OCI-LY3 (cell line): ENCODE measurements around the gene EMILIN2.
A peak's percentile ranks its signal among the peaks of the same experiment; 100 is the strongest.

Experiments used
- H2AFZ ChIP-seq: fragments of 200-600, 300-600 bp; shearing (Covaris generic); 2 replicates; pipeline ENCODE4 v1.6.0; 2014; ENCODE audit warnings: antibody characterized with exemption, low read depth, low read length
- H3K27ac ChIP-seq: fragments of 200-600, 300-600 bp; sonication (generic); 2 replicates; pipeline ENCODE4 v1.5.1; 2014; ENCODE audit warnings: mild to moderate bottlenecking, low read length, moderate library complexity, mixed read lengths
- H3K27me3 ChIP-seq: fragments of 200-600, 300-600 bp; sonication (generic); 2 replicates; pipeline ENCODE4 v1.6.1; 2014; ENCODE audit warnings: low read depth, low read length, mixed read lengths
- H3K36me3 ChIP-seq: fragments of 200-600, 300-600 bp; sonication (generic); replicated peaks from 2 replicates; pipeline ENCODE3; 2014; ENCODE audit warnings: low read depth, low read length, mixed read lengths
- H3K4me1 ChIP-seq: fragments of 300-600, 200-600 bp; sonication (generic); 2 replicates; pipeline ENCODE4 v1.6.1; 2014; ENCODE audit warnings: low read length, mixed read lengths
- H3K4me2 ChIP-seq: fragments of 200-600, 300-600 bp; sonication (generic); 2 replicates; pipeline ENCODE4 v1.6.1; 2014; ENCODE audit warnings: low read length, mixed read lengths
- H3K4me3 ChIP-seq: fragments of 300-600, 200-600 bp; sonication (generic); 2 replicates; pipeline ENCODE4 v1.5.1; 2014; ENCODE audit warnings: antibody characterized with exemption, mild to moderate bottlenecking, low read length, moderate library complexity
- H3K79me2 ChIP-seq: fragments of 300-600, 200-600 bp; shearing (Covaris generic); 2 replicates; pipeline ENCODE4 v1.6.1; 2014; ENCODE audit warnings: mild to moderate bottlenecking, low read length, mixed read lengths
- H3K9ac ChIP-seq: fragments of 300-600, 200-600 bp; shearing (Covaris generic); 2 replicates; pipeline ENCODE4 v1.6.0; 2014; ENCODE audit warnings: mild to moderate bottlenecking, low read length, moderate library complexity
- H3K9me3 ChIP-seq: fragments of 200-600, 300-600 bp; shearing (Covaris generic); 2 replicates; pipeline ENCODE4 v1.6.1; 2014; ENCODE audit warnings: low read length, mixed read lengths; ENCODE audit not compliant: insufficient read depth
- H4K20me1 ChIP-seq: fragments of 200-600, 300-600 bp; sonication (generic); 2 replicates; pipeline ENCODE4 v1.6.1; 2016; ENCODE audit warnings: low read length, mixed read lengths; ENCODE audit not compliant: insufficient read depth
- CTCF ChIP-seq: fragments of 200-600, 300-600 bp; sonication (generic); IDR thresholded peaks from 2 replicates; pipeline ENCODE4 v1.5.1; 2014; ENCODE audit warnings: antibody characterized with exemption, low read length, low read depth
- EZH2phosphoT487 ChIP-seq: fragments of 200-600 bp; shearing (Covaris generic); IDR thresholded peaks from 2 replicates; pipeline ENCODE4 v1.6.1; 2018; ENCODE audit warnings: antibody characterized with exemption, mixed run types, low read depth

EMILIN2 gene

GRCh38 chr18:2964361-2965010, 117.7 kb downstream of the EMILIN2 start:
- Histone ChIP-seq H3K4me1 (peaks cover 98% of the 10 kb centered on the region), H3K36me3 (peaks cover 13% of the 10 kb centered on the region), H3K27ac (peak overlapping the region; percentile 99)

More at GRCh38 chr18:2964361-2965010, 117.7 kb downstream of the EMILIN2 start:
- H3K4me2 ChIP-seq, result peak overlapping the region; percentile 12
- H4K20me1 ChIP-seq, result no peaks in the 10 kb centered on the region
- peaks cover 78% of the 10 kb centered on the region for H3K79me2 ChIP-seq
- no peak for TF ChIP-seq CTCF
- no peak for TF ChIP-seq EZH2phosphoT487
- no peak overlapping the region for H2AFZ ChIP-seq
- H3K27me3 ChIP-seq, result no peaks in the 10 kb centered on the region
- peak overlapping the region; percentile 97; the same call in 1 of the 2 replicates for H3K9ac ChIP-seq
- H3K9me3 ChIP-seq, result no peaks in the 10 kb centered on the region
- H3K4me3 ChIP-seq, result no peak overlapping the region
